ENCODE data around the gene ST6GALNAC4. TPM values are rescaled to one million over a fixed set of nuclear protein-coding genes. Genes with fewer than 3 reads are reported as not detected.

Gene ST6GALNAC4
- total and polyA plus RNA-seq, 3 donors from 2014 or later = 10.3 to 24.7 (median 18.8) TPM

- intact Hi-C loops (cut with DNase I; ENCODE audit: low total_unique reads) = no loop called here
- Histone ChIP-seq H3K36me3 (ENCODE audit: low read depth, missing control alignments) (no peaks in the 10 kb centered on the region), H3K4me3 (no peak overlapping the region), H3K27ac (no peak overlapping the region), H3K9me3 (no peaks in the 10 kb centered on the region), H3K4me1 (peaks cover 20% of the 10 kb centered on the region), H3K27me3 (no peaks in the 10 kb centered on the region)
- WGBS, 2 donors = 90 to 92% methylated on average over 4 of the region's 4 CpGs
- DNase-seq = no peak
- TF ChIP-seq POLR2A (IDR thresholded peaks at IDR 0.05) (no peak), CTCF (IDR thresholded peaks at IDR 0.05) (no peak)
Observed at GRCh38 chr9:127893392-127893791, 23.4 kb downstream of the ST6GALNAC4 start.

DNA sequence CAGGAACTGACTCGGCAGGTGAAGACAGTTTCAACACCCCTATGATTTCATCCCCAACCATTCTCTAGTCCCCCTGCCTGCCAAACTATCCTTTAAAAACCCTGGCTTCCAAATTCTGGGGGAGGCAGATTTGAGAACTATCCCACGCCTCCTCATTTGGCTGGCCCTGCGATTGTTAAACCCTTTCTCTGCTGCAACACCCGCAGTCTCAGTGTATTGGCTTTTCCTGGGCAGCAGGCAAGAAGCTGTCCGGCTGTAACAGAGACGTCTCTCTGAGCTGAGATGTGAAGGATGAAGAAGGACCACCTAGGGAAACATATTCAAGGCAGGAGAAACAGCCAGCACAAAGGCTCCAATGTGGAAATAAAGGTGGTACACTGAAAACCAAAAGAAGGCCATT is 24.0 kb downstream of the ST6GALNAC4 start:
- no peak for DNase-seq
- H3K36me3 ChIP-seq (ENCODE audit: low read depth, missing control alignments) = no peaks in the 10 kb centered on the region
- no peak overlapping the region for H3K27ac ChIP-seq
- no peaks in the 10 kb centered on the region for H3K9me3 ChIP-seq
- intact Hi-C loops (cut with DNase I; ENCODE audit: low total_unique reads) = no loop called here
- TF ChIP-seq POLR2A (IDR thresholded peaks at IDR 0.05) = no peak
- no peak for TF ChIP-seq CTCF (IDR thresholded peaks at IDR 0.05)
- WGBS, 2 donors = 84 to 88% methylated on average over 6 of the region's 6 CpGs
- H3K27me3 ChIP-seq = no peaks in the 10 kb centered on the region
- no peak overlapping the region for H3K4me3 ChIP-seq
- peaks cover 17% of the 10 kb centered on the region for H3K4me1 ChIP-seq

GRCh38 chr9:127890053-127890452 is 26.8 kb downstream of the ST6GALNAC4 start:
- H3K4me3 ChIP-seq = no peak overlapping the region
- 91 to 100% methylated on average over 3 of the region's 3 CpGs for WGBS, 2 donors
- no peak for TF ChIP-seq POLR2A (IDR thresholded peaks at IDR 0.05)
- no peak for TF ChIP-seq CTCF (IDR thresholded peaks at IDR 0.05)
- no peaks in the 10 kb centered on the region for H3K9me3 ChIP-seq
- H3K27ac ChIP-seq = no peak overlapping the region
- intact Hi-C loops (cut with DNase I; ENCODE audit: low total_unique reads) = no loop called here
- DNase-seq = no peak
- H3K4me1 ChIP-seq = peaks cover 15% of the 10 kb centered on the region
- no peaks in the 10 kb centered on the region for H3K36me3 ChIP-seq (ENCODE audit: low read depth, missing control alignments)
- no peaks in the 10 kb centered on the region for H3K27me3 ChIP-seq

GRCh38 chr9:127887792-127888191 is 29.0 kb downstream of the ST6GALNAC4 start:
- WGBS, 2 donors = 76 to 77% methylated on average over 2 of the region's 2 CpGs
- intact Hi-C loops (cut with DNase I; ENCODE audit: low total_unique reads) = no loop called here
- Histone ChIP-seq H3K4me1 (peaks cover 26% of the 10 kb centered on the region), H3K9me3 (no peaks in the 10 kb centered on the region), H3K36me3 (ENCODE audit: low read depth, missing control alignments) (no peaks in the 10 kb centered on the region), H3K27ac (no peak overlapping the region), H3K27me3 (no peaks in the 10 kb centered on the region), H3K4me3 (no peak overlapping the region)
- no peak for DNase-seq
- TF ChIP-seq POLR2A (IDR thresholded peaks at IDR 0.05) (no peak), CTCF (IDR thresholded peaks at IDR 0.05) (peak in 1 of 3 experiments; percentile 22)

DNA sequence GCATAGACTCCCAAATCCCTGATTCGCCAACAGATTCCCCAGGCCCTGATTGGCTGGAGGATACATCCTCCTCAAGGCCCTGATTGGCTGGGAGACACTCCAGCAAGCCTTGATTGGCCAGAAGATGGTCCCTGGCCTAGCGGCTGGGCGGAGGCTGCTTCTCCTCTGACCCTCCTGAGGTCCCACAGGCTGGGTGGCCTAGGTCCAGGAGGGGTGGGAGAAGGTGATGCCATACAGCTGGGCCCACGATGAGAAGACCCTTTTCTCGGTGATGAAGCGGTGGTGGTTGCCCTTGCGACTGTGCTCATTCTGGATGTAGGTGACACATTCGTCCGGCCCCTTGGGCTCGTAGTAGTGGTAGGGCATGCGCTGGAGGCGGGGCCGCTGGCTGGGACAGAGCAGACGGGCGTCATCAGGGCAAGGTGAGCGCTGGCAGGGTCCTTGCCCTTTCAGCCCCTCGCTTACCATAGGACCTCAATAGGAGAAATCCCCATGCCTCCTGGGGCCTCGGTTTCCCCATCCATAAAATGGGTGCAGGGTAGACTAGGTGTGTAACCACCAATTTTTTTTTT is 30.4 kb downstream of the ST6GALNAC4 start:
- Histone ChIP-seq H3K27me3 (no peaks in the 10 kb centered on the region), H3K9me3 (no peaks in the 10 kb centered on the region), H3K4me3 (no peak overlapping the region), H3K4me1 (peaks cover 26% of the 10 kb centered on the region), H3K27ac (no peak overlapping the region), H3K36me3 (ENCODE audit: low read depth, missing control alignments) (no peaks in the 10 kb centered on the region)
- intact Hi-C loops (cut with DNase I; ENCODE audit: low total_unique reads) = no loop called here
- DNase-seq = peak; percentile 70
- 60 to 72% methylated on average over 17 of the region's 18 CpGs for WGBS, 2 donors
- TF ChIP-seq POLR2A (IDR thresholded peaks at IDR 0.05) (no peak), CTCF (IDR thresholded peaks at IDR 0.05) (no peak)
